ENCODE data around the gene PLEKHG3.
A peak's percentile ranks its signal among the peaks of the same experiment; 100 is the strongest.
"Not testable (repeated sequence)": the region's sequence is repeated elsewhere in the genome, so short reads cannot be mapped to it uniquely, and the experiment has no call there.

The PLEKHG3 gene

DNA sequence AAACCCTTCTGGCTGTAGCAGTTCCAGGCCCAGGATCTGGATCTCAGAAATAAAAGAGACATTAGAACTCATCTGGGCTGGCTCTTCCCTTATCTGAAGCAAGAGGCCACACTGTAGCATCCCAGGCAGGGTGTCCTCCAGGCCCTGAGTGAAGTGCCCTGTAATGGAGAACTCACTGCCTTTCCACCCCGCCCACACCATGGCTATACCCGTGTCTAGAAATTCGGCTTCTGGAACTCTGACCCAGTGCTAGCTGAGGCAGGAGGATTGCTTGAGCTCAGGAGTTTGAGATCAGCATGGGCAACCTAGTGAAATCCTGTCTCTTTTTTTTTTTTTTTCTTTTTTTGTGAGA lies 23.5 kb upstream of the PLEKHG3 start:
- H3K27me3 Mint-ChIP-seq: peaks cover 26% of the 10 kb centered on the region
- no peak overlapping the region for H3K4me3 Mint-ChIP-seq
- no peak overlapping the region for H3K27ac Mint-ChIP-seq
- CTCF ChIA-PET: no interaction called here
- H3K9me3 Mint-ChIP-seq: peaks cover 2% of the 10 kb centered on the region
- H3K36me3 Mint-ChIP-seq: no peaks in the 10 kb centered on the region
- peaks cover 17% of the 10 kb centered on the region for H3K4me1 Mint-ChIP-seq
- DNase-seq: no peak

DNA sequence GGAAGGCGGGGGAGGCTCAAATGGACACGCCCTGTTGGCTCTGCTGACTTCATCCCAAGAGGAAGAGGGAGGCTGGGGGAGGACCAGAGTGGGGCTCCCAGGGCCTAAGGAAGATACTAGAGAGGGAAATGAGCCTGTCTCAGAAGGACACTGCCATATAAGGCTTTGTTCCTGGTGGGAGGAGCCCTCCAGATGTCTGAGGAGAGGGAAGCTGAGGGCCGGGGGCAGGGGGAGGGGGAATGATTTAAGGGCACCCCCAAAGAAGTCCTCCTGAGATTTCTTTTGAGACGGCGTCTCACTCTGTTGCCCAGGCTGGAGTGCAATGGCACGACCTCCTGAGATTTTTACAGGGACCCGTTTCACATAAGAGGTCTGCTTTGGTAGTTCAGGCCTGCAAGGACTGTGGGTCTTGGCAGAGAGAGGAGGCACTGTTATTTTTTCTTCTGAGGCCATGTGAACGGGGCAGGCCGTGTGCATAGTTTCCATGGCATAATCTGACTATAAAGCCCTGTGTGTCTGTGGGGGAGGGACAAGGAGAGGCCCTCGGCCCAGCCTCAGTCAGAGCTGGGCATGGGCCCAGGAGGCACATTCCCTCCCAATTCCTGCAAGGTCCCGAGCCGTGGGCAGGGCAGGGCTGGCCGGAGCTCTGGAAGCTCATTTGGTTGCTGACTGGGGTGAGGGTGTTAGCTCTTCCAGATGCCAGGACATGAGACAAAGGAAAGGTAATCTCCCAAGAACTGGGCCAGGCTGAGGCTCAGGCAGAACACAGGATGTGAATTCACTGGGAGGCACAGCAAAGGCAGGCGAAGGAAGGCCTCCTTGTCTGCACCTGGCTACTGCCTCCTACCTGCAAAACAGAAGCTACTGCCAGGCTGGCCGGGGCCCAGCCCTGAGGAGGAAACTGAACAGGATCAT lies 22.2 kb upstream of the PLEKHG3 start:
- no peaks in the 10 kb centered on the region for H3K36me3 Mint-ChIP-seq
- CTCF ChIA-PET: interaction anchor here (1.1 kb wide), 1 partner anchor 77 kb away, joined by 3 read pairs; no protein-coding TSS in a partner anchor
- H3K27me3 Mint-ChIP-seq: peaks cover 22% of the 10 kb centered on the region
- H3K4me3 Mint-ChIP-seq: no peak overlapping the region
- H3K27ac Mint-ChIP-seq: peak overlapping the region; percentile 46
- H3K4me1 Mint-ChIP-seq: peaks cover 13% of the 10 kb centered on the region
- DNase-seq: no peak
- no peaks in the 10 kb centered on the region for H3K9me3 Mint-ChIP-seq

DNA sequence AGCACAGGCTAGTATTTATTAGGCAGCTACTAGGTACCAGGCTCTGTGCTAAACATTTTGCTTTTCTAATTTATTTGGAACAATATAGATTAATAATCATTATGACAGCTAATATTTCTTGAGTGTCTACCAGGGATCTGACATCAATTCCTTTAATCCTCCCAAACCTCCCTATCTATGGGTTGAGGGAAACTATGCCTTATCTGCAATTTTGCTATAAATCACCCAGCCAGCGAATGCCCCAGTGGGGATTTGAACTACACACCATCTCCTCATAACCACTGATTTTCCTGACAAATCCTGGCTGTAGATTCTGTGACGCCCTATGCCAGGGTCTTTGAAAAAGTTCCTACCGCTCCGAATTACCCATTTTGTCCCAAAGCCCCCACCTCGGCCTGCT lies 21.4 kb upstream of the PLEKHG3 start:
- Mint-ChIP-seq H3K4me3 (no peak overlapping the region), H3K9me3 (no peaks in the 10 kb centered on the region), H3K27ac (no peak overlapping the region), H3K27me3 (peaks cover 22% of the 10 kb centered on the region), H3K36me3 (no peaks in the 10 kb centered on the region), H3K4me1 (peaks cover 8% of the 10 kb centered on the region)
- CTCF ChIA-PET: interaction anchor here (1.1 kb wide), 1 partner anchor 76 kb away, joined by 3 read pairs; no protein-coding TSS in a partner anchor
- no peak for DNase-seq

DNA sequence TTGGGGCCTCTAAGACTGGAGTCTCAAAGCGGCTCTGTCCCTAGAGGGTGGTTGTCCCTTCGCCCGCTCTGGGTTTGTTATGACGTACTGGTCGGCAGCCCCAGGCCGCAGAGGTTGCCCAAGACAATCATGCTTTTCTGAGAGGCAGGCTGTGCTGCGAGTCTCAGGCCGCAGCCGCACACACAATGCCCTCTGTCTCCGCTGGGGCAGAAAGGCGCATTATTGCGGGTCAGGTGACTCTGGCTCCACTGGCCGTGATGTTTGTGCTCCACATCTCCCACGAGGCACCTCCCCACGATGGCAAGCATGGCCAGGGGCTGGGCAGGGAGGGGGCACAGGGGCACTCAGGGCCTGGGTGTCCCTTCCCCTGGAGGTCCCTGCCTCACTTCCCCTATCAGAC lies 21.0 kb upstream of the PLEKHG3 start:
- H3K27me3 Mint-ChIP-seq: peaks cover 25% of the 10 kb centered on the region
- no peaks in the 10 kb centered on the region for H3K36me3 Mint-ChIP-seq
- peaks cover 12% of the 10 kb centered on the region for H3K4me1 Mint-ChIP-seq
- CTCF ChIA-PET: interaction anchor here (1.1 kb wide), 1 partner anchor 76 kb away, joined by 3 read pairs; no protein-coding TSS in a partner anchor
- peak overlapping the region; percentile 65 for H3K27ac Mint-ChIP-seq
- no peak overlapping the region for H3K4me3 Mint-ChIP-seq
- no peak for DNase-seq
- no peaks in the 10 kb centered on the region for H3K9me3 Mint-ChIP-seq

DNA sequence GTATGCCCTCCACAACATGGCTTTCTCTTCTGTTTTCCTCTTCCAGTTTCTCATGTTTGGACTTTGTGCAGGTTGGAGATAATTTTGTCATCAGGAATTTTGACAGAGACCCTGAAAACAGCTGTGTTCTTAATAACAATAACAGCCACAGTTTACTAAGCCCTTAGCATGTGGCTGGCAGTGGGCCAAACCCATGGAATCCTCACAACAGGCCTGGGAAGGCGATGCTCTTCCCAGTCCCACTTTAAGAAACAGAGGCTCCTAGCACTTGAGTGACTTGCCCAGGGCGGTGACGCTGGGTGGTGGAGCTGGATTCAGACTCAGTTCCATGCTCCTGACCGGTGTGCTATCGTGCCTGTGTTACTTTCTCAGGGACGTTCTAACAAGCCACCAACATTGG lies 20.1 kb upstream of the PLEKHG3 start:
- Mint-ChIP-seq H3K4me1 (peaks cover 17% of the 10 kb centered on the region), H3K36me3 (no peaks in the 10 kb centered on the region), H3K27ac (no peak overlapping the region), H3K27me3 (peaks cover 26% of the 10 kb centered on the region), H3K9me3 (no peaks in the 10 kb centered on the region), H3K4me3 (no peak overlapping the region)
- DNase-seq: no peak
- CTCF ChIA-PET: no interaction called here

DNA sequence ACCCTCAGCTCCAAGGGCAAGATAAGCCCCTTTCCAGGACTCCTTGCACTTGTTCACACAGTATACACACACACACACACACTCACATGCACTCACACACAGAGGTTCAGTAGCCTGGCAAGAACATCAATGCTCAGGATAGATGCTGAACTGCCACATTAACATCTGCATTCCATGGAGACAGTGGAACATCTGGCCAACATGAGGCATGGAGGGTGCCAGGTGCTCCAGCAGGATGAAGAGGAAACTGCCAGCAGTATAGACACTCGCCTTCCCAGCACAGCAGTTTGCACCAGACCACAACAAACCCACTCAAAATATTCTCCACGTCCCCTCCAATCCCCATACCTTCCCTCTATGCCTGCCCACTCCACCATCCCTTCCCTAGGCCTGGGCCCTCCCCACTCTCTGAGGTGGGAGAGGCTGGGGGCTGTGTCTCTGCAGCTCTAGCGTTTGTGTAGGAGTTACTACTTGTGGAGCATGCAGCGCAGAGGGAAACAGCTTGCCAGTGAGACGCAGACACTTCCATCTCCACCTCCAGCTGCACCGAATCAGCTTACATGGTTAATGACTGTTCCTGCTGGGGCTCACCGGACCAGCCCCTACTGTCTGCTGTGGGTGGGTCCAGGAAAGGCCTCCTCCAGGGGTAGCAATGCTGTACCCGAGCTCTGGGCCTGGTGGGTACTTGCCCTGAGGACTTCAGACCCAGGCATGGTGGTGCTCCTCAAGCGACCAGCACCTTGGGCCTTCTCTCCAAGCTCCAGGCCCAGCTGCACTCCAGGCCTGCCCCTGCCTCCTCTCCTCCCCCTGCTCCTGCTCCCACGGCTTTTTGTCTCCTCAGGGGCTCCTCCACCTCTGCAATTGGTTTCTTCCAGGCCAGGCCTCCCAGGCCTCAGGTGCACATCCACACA lies 18.6 kb upstream of the PLEKHG3 start:
- CTCF ChIA-PET: no interaction called here
- Mint-ChIP-seq H3K4me3 (no peak overlapping the region), H3K27ac (no peak overlapping the region), H3K9me3 (no peaks in the 10 kb centered on the region), H3K36me3 (no peaks in the 10 kb centered on the region), H3K27me3 (peaks cover 21% of the 10 kb centered on the region), H3K4me1 (peaks cover 17% of the 10 kb centered on the region)
- DNase-seq: no peak

DNA sequence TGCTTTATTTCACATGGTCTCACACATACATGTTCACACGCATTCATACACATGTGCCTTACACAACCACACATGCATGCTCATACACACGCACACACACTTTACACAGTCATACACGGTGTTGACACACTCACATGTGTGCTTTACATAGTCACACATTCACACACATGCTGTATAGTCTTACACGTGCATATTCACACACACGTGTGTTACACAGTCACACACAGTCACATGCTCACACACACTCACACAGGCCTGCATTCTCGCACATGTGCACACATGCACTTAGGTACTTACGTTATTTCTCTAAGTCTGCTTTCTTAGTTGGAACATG lies 18.0 kb upstream of the PLEKHG3 start:
- CTCF ChIA-PET: no interaction called here
- Mint-ChIP-seq H3K4me1 (peaks cover 17% of the 10 kb centered on the region), H3K27me3 (peaks cover 27% of the 10 kb centered on the region), H3K36me3 (no peaks in the 10 kb centered on the region), H3K27ac (no peak overlapping the region), H3K9me3 (no peaks in the 10 kb centered on the region), H3K4me3 (no peak overlapping the region)
- no peak for DNase-seq

DNA sequence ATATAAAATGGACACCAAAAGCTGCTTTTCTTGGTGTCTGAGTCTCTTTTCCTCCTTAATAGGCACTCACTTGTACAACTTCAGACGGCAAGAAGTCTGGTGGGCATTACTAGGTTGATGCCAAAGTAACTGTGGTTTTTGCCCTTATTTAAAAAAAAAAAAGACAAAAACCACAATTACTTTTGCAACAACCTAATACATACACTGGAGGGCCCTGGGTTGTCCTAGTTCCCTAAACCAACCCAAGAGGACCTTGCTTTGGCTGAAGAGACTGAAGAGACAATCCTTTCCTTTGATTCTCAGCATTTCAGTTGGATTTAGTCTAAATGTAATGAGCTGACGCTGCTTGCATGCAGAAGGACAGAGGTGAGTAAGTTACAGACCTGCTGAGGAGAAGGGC lies 16.2 kb upstream of the PLEKHG3 start:
- Mint-ChIP-seq H3K9me3 (no peaks in the 10 kb centered on the region), H3K4me3 (no peak overlapping the region), H3K27ac (no peak overlapping the region), H3K27me3 (peaks cover 37% of the 10 kb centered on the region), H3K36me3 (no peaks in the 10 kb centered on the region), H3K4me1 (peaks cover 26% of the 10 kb centered on the region)
- CTCF ChIA-PET: no interaction called here
- DNase-seq: no peak

DNA sequence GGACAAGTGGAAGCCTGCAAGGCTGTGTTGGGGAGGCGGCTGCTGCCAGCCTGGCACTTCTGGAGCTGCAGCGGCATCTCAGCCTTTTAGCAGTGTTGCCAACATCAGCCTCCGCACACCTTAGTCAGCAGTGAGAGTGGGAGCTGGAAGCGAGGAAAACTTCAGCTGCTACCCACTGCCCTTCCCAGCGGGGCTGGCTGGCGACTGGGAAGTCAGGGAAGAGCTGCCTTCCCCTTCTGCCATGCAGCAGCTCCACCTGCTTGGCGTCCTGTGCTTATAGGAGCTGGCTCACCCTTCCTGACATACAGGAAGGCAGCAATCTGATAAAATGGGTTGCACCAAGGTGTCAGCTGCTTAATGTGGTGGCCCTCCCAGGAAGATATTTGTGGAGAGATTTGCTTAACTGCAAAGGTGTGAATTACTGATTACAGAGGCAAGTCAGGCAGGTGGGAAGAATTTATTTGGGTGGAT lies 15.4 kb upstream of the PLEKHG3 start:
- H3K36me3 Mint-ChIP-seq: no peaks in the 10 kb centered on the region
- DNase-seq: no peak
- CTCF ChIA-PET: interaction anchor here (1.0 kb wide), 1 partner anchor 12 kb away, joined by 4 read pairs; no protein-coding TSS in a partner anchor
- H3K27ac Mint-ChIP-seq: no peak overlapping the region
- H3K27me3 Mint-ChIP-seq: peaks cover 42% of the 10 kb centered on the region
- no peak overlapping the region for H3K4me3 Mint-ChIP-seq
- H3K4me1 Mint-ChIP-seq: peaks cover 26% of the 10 kb centered on the region
- no peaks in the 10 kb centered on the region for H3K9me3 Mint-ChIP-seq

DNA sequence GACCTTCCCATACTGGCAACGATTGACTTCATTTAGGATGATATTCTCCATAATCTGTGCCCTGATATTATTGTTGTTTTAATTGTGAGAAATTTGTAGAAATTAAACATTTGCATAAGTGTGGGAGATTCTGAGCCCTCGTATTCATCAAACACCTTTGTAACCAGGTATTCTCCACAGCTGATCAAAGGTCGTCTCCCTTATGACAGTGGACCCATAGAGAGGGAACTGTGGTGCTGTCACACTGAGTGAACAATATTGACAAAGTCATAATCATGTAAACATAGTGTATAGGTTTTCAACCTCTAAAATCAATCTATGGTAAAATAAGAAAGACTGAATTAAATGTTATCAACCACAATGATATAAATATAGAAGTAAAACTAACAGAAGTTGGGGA lies 14.9 kb upstream of the PLEKHG3 start:
- no peak overlapping the region for H3K27ac Mint-ChIP-seq

DNA sequence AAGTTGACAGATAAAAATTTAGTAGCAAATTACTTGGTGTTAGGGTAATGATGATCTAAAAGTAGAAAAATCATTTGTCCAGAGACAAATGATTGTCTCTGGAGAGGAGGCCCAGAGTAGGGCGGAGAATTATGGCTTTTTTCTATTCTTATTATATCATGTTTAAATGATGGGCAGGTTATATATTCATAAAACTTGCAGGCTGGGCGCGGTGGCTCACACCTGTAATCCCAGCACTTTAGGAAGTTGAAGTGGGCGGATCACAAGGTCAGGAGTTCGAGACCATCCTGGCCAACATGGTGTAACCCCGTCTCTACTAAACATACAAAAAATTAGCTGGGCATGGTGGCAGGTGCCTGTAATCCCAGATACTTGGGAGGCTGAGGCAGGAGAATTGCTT lies 13.6 kb upstream of the PLEKHG3 start:
- H3K4me3 Mint-ChIP-seq, CTCF ChIA-PET, DNase-seq, H3K27ac Mint-ChIP-seq, H3K9me3 Mint-ChIP-seq, H3K36me3 Mint-ChIP-seq: not testable (repeated sequence)
- Mint-ChIP-seq H3K4me1 (peaks cover 26% of the 10 kb centered on the region), H3K27me3 (peaks cover 51% of the 10 kb centered on the region)

More for the DNA sequence above, 14.9 kb upstream of the PLEKHG3 start:
- H3K4me1 Mint-ChIP-seq: peaks cover 26% of the 10 kb centered on the region
- no peaks in the 10 kb centered on the region for H3K9me3 Mint-ChIP-seq
- CTCF ChIA-PET: interaction anchor here (1.0 kb wide), 1 partner anchor 11 kb away, joined by 4 read pairs; no protein-coding TSS in a partner anchor
- peaks cover 46% of the 10 kb centered on the region for H3K27me3 Mint-ChIP-seq
- no peaks in the 10 kb centered on the region for H3K36me3 Mint-ChIP-seq
- DNase-seq: no peak
- no peak overlapping the region for H3K4me3 Mint-ChIP-seq

DNA sequence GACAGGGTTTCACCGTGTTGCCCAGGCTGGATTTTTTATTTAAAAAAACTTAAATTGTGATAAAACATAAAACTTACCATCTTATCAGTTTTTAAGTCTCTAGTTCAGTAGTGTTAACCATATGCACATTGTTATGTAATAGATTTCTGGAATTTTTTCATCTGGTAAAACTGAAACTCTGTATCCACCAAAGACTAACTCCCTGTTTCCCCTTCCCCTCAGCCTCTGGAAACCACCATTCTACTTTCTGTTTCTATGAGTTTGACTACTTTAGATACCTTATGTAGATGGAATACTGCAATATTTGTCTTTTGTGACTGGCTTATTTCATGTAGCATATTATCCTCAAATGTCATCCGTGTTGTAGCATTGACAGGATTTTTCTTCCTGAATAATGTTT lies 12.8 kb upstream of the PLEKHG3 start:
- H3K27ac Mint-ChIP-seq: no peak overlapping the region

DNA sequence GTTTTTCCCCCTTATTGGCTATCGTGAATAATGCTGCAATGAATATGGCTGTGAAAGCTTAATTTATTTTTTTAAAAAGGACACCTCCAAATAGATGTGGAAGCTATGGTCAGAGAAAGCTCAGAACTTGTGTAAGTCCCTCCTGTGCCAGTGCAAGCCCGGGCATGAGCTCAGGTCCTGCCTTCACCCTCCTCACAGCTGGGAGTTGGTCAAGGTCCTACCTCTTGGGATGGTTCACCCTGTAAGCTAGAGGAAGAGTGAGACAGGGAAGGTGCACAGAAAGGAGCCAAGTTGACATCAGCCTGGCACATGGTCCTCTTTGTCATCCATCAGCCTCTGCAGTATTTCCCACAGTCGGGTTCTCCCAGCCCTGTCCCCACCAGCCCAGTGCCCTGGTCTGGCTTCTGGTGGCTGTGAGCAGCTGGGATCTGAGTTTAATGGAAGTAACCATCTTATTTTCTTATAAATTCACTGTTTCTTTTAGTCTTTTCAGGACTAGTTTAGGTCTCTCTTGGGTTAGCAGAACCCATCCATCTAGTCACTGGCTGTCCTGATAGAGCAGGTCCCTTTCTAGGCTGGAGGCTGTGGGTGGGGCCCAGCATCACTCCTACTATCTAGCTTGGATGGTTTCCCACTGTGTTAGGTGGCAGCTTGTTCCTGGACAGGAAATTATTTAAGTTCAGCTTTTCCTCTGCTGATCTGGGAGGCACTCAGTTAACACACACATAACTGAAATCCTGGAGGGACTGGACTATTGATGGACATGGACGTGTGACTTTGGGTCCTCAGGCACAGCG lies 11.8 kb upstream of the PLEKHG3 start:
- CTCF ChIA-PET: interaction anchor here (3.5 kb wide), 1 partner anchor 68 kb away, joined by 14 read pairs; no protein-coding TSS in a partner anchor
- Mint-ChIP-seq H3K4me1 (peaks cover 37% of the 10 kb centered on the region), H3K4me3 (no peak overlapping the region), H3K27me3 (peaks cover 65% of the 10 kb centered on the region), H3K9me3 (no peaks in the 10 kb centered on the region), H3K36me3 (no peaks in the 10 kb centered on the region), H3K27ac (no peak overlapping the region)
- DNase-seq: no peak

More for the DNA sequence above, 12.8 kb upstream of the PLEKHG3 start:
- no peaks in the 10 kb centered on the region for H3K9me3 Mint-ChIP-seq
- H3K27me3 Mint-ChIP-seq: peaks cover 55% of the 10 kb centered on the region
- DNase-seq: no peak
- peaks cover 30% of the 10 kb centered on the region for H3K4me1 Mint-ChIP-seq
- H3K4me3 Mint-ChIP-seq: no peak overlapping the region
- CTCF ChIA-PET: interaction anchor here (3.5 kb wide), 1 partner anchor 69 kb away, joined by 14 read pairs; no protein-coding TSS in a partner anchor
- H3K36me3 Mint-ChIP-seq: no peaks in the 10 kb centered on the region
